ENCODE measurements around the gene CXCL5. TPM values are rescaled to one million over a fixed set of nuclear protein-coding genes. Genes with fewer than 3 reads are reported as not detected.

CXCL5 gene
- total and polyA plus RNA-seq, 2 donors from 2014 or later, result 0.63 TPM; not detected in 1

DNA sequence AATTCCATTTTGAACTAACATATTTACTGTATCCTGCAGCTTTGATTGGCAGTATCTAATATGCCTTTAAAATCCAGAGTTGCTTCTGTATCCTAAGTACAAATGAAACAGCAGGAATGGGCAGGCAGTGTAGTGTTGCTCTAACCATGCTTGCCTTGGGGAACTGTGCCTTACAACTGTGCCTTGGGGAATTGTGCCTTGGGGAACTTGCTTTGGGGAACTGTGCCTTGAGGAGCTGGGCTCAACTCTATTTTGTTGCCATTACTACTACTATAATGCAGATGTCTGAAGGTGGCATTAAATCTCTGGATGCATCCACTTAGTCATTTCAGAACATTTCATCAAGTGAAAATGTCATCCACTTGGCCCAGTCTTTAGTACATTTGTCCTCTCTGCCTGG lies 33.1 kb upstream of the CXCL5 start:
- H3K36me3 ChIP-seq (ENCODE audit: control insufficient read depth in 2 of 3, insufficient read depth in 3 of 3, low read length in 3 of 3), result no peaks in the 10 kb centered on the region
- DNase-seq (no peak), FAIRE-seq (no peak)
- no peak overlapping the region for H3K9ac ChIP-seq (ENCODE audit: low read length in 3 of 3)
- no peak overlapping the region for H3K27ac ChIP-seq (ENCODE audit: low read depth in 2 of 2, low read length in 2 of 2)
- H3K4me3 ChIP-seq (ENCODE audit: low read length in 3 of 3), result no peak overlapping the region
- H3K4me1 ChIP-seq (ENCODE audit: control insufficient read depth in 2 of 3, insufficient read depth in 2 of 3, low read depth in 1 of 3, low read length in 3 of 3), result no peaks in the 10 kb centered on the region
- no peaks in the 10 kb centered on the region for H3K9me3 ChIP-seq (ENCODE audit: control insufficient read depth in 2 of 3, insufficient read depth in 1 of 3, low read length in 3 of 3)
- H3K27me3 ChIP-seq (ENCODE audit: control insufficient read depth, insufficient read depth, low read length), result no peaks in the 10 kb centered on the region
- intact Hi-C loops (cut with DNase I), result no loop called here
- no peak for TF ChIP-seq CTCF (IDR thresholded peaks at IDR 0.05; ENCODE audit: borderline replicate concordance, extremely low read depth, insufficient read depth)

DNA sequence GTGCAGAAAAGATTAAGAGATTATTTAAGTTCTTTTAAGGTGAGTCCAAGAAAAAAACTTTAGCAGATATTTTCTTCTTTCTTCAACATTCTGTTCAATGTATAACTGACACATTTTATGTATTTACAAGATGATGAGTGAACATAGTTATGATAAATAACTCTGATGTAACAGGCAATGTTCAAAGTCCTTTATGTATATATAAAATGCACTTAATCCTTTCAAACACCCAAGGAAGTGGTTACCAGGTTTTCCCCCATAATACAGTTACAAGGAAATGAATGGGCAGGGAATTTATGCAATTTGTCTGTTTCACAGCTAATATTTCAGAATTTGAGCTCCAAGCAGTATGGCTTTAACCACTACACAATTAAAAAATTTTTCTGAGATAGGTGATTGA lies 31.8 kb upstream of the CXCL5 start:
- DNase-seq (no peak), FAIRE-seq (no peak)
- TF ChIP-seq CTCF (IDR thresholded peaks at IDR 0.05; ENCODE audit: borderline replicate concordance, extremely low read depth, insufficient read depth), result no peak
- no peaks in the 10 kb centered on the region for H3K27me3 ChIP-seq (ENCODE audit: control insufficient read depth, insufficient read depth, low read length)
- H3K36me3 ChIP-seq (ENCODE audit: control insufficient read depth in 2 of 3, insufficient read depth in 3 of 3, low read length in 3 of 3), result no peaks in the 10 kb centered on the region
- intact Hi-C loops (cut with DNase I), result no loop called here
- no peaks in the 10 kb centered on the region for H3K9me3 ChIP-seq (ENCODE audit: control insufficient read depth in 2 of 3, insufficient read depth in 1 of 3, low read length in 3 of 3)
- H3K9ac ChIP-seq (ENCODE audit: low read length in 3 of 3), result no peak overlapping the region
- H3K4me3 ChIP-seq (ENCODE audit: low read length in 3 of 3), result no peak overlapping the region
- H3K4me1 ChIP-seq (ENCODE audit: control insufficient read depth in 2 of 3, insufficient read depth in 2 of 3, low read depth in 1 of 3, low read length in 3 of 3), result no peaks in the 10 kb centered on the region
- H3K27ac ChIP-seq (ENCODE audit: low read depth in 2 of 2, low read length in 2 of 2), result no peak overlapping the region

DNA sequence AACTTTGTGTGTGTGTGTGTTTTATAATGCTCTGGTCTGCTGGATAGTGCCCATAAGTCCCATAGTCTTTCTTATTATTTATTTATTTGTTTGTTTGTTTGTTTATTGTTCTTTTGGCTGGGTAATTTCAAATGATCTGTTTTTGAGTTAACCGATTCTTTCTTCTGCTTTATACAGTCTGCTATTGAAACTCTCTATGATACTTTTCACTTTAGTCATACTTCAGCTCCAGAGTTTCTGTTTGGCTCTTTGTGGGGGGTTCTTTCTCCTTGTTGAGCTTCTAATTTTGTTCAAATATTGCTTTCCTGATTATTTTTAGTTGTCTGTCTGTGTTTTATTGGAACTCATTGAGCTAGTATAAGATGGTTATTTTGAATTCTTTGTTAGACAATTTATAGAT lies 30.0 kb upstream of the CXCL5 start:
- Histone ChIP-seq H3K9ac (ENCODE audit: low read length in 3 of 3) (no peak overlapping the region), H3K27ac (ENCODE audit: low read depth in 2 of 2, low read length in 2 of 2) (no peak overlapping the region), H3K9me3 (ENCODE audit: control insufficient read depth in 2 of 3, insufficient read depth in 1 of 3, low read length in 3 of 3) (no peaks in the 10 kb centered on the region), H3K27me3 (ENCODE audit: control insufficient read depth, insufficient read depth, low read length) (no peaks in the 10 kb centered on the region), H3K4me3 (ENCODE audit: low read length in 3 of 3) (no peak overlapping the region), H3K4me1 (ENCODE audit: control insufficient read depth in 2 of 3, insufficient read depth in 2 of 3, low read depth in 1 of 3, low read length in 3 of 3) (no peaks in the 10 kb centered on the region), H3K36me3 (ENCODE audit: control insufficient read depth in 2 of 3, insufficient read depth in 3 of 3, low read length in 3 of 3) (no peaks in the 10 kb centered on the region)
- FAIRE-seq, result no peak
- TF ChIP-seq CTCF (IDR thresholded peaks at IDR 0.05; ENCODE audit: borderline replicate concordance, extremely low read depth, insufficient read depth), result no peak
- no peak for DNase-seq
- intact Hi-C loops (cut with DNase I), result no loop called here

GRCh38 chr4:74023709-74024108 lies 25.2 kb upstream of the CXCL5 start:
- no peaks in the 10 kb centered on the region for H3K9me3 ChIP-seq (ENCODE audit: control insufficient read depth in 2 of 3, insufficient read depth in 1 of 3, low read length in 3 of 3)
- H3K4me1 ChIP-seq (ENCODE audit: control insufficient read depth in 2 of 3, insufficient read depth in 2 of 3, low read depth in 1 of 3, low read length in 3 of 3), result no peaks in the 10 kb centered on the region
- no peaks in the 10 kb centered on the region for H3K36me3 ChIP-seq (ENCODE audit: control insufficient read depth in 2 of 3, insufficient read depth in 3 of 3, low read length in 3 of 3)
- no peak overlapping the region for H3K4me3 ChIP-seq (ENCODE audit: low read length in 3 of 3)
- no peak overlapping the region for H3K27ac ChIP-seq (ENCODE audit: low read depth in 2 of 2, low read length in 2 of 2)
- no peak for DNase-seq
- no peak overlapping the region for H3K9ac ChIP-seq (ENCODE audit: low read length in 3 of 3)
- H3K27me3 ChIP-seq (ENCODE audit: control insufficient read depth, insufficient read depth, low read length), result no peaks in the 10 kb centered on the region
- TF ChIP-seq CTCF (IDR thresholded peaks at IDR 0.05; ENCODE audit: borderline replicate concordance, extremely low read depth, insufficient read depth), result no peak
- no peak for FAIRE-seq
- intact Hi-C loops (cut with DNase I), result no loop called here
